H1 (cell line): ENCODE measurements around the gene LRIT2. TPM values are rescaled to one million over a fixed set of nuclear protein-coding genes. Genes with fewer than 3 reads are reported as not detected.

ENCODE experiments used
- CTCF ChIA-PET: fragments of 300-600 bp; sonication (Branson Sonifier 250); formaldehyde crosslinking; loops from one replicate; lab custom pipeline; 2021; ENCODE audit not compliant: partially characterized antibody; lab: Charles Lee
- POLR2A ChIA-PET: fragments of 300-600 bp; sonication (Branson Sonifier 250); formaldehyde crosslinking; loops from one replicate; lab custom pipeline; 2021; ENCODE audit warnings: inconsistent platforms; ENCODE audit not compliant: partially characterized antibody; lab: Charles Lee
- DNase-seq, 2 experiments: peaks; one replicate each; pipeline versions ENCODE4 v3.0.0 to v3.0.0-alpha.2; 2010 to 2022; ENCODE audit warnings: low spot score in 2 of 2, low read depth in 1 of 2, mixed read lengths in 1 of 2
- FAIRE-seq: peaks from 2 replicates; lab custom pipeline; 2011; peaks lifted over from hg19 to GRCh38; lab: Jason Lieb, UNC
- H2AFZ ChIP-seq: 2 replicates; pipeline ENCODE4 v1.8.1; 2012; ENCODE audit warnings: low read length, inconsistent platforms
- H2AK5ac ChIP-seq: 2 replicates; pipeline ENCODE4 v1.6.1; 2013; ENCODE audit warnings: low read depth, low read length
- H2BK120ac ChIP-seq: replicated peaks from 2 replicates; pipeline ENCODE3; 2013; ENCODE audit warnings: low read depth, low read length, inconsistent platforms
- H2BK12ac ChIP-seq: 2 replicates; pipeline ENCODE4 v1.6.1; 2013; ENCODE audit warnings: low read depth, low read length
- H2BK15ac ChIP-seq: 2 replicates; pipeline ENCODE4 v1.6.1; 2013; ENCODE audit warnings: low read length
- H2BK20ac ChIP-seq: 2 replicates; pipeline ENCODE4 v1.6.1; 2013; ENCODE audit warnings: low read length
- H2BK5ac ChIP-seq: 2 replicates; pipeline ENCODE4 v1.6.1; 2013; ENCODE audit warnings: low read depth, low read length
- H3K14ac ChIP-seq: 2 replicates; pipeline ENCODE4 v1.6.1; 2013; ENCODE audit warnings: inconsistent platforms; ENCODE audit not compliant: insufficient read length
- H3K18ac ChIP-seq: 2 replicates; pipeline ENCODE4 v1.6.1; 2013; ENCODE audit warnings: low read length; ENCODE audit errors: extremely low read depth
- H3K23ac ChIP-seq: 2 replicates; pipeline ENCODE4 v1.6.1; 2013; ENCODE audit warnings: inconsistent platforms; ENCODE audit not compliant: insufficient read length
- H3K23me2 ChIP-seq: 2 replicates; pipeline ENCODE4 v1.6.1; 2013; ENCODE audit warnings: low read depth, low read length
- H3K27ac ChIP-seq: 2 replicates; pipeline ENCODE4 v1.6.1; 2011; ENCODE audit warnings: low read depth, low read length, inconsistent platforms
- H3K27me3 ChIP-seq, 4 experiments: replicated peaks in 1 of 4; 1 replicate in 1 of 4; 2 replicates in 3 of 4; pipeline versions ENCODE4 v1.6.1 to v1.8.1; 2011 to 2013; ENCODE audit warnings: low read length in 3 of 4, mild to moderate bottlenecking in 3 of 4, inconsistent platforms in 2 of 4, mixed read lengths in 2 of 4, moderate library complexity in 1 of 4; ENCODE audit not compliant: control insufficient read depth in 3 of 4, insufficient read depth in 3 of 4; ENCODE audit errors: extremely low read depth in 1 of 4
- H3K36me3 ChIP-seq, 4 experiments: 2 replicates each; pipeline versions ENCODE4 v1.6.1 to v1.8.1; 2011 to 2013; ENCODE audit warnings: mild to moderate bottlenecking in 4 of 4, low read length in 3 of 4, moderate library complexity in 2 of 4, control low read depth in 1 of 4, inconsistent platforms in 1 of 4; ENCODE audit not compliant: insufficient read depth in 4 of 4, control insufficient read depth in 2 of 4
- H3K4ac ChIP-seq: replicated peaks from 2 replicates; pipeline ENCODE3; 2013; ENCODE audit warnings: low read length, low read depth, mixed read lengths, inconsistent platforms; ENCODE audit not compliant: insufficient read length
- H3K4me1 ChIP-seq, 4 experiments: replicated peaks in 1 of 4; 1 replicate in 1 of 4; 2 replicates in 3 of 4; pipeline versions ENCODE4 v1.6.1 to v1.8.1; 2011 to 2013; ENCODE audit warnings: low read length in 3 of 4, inconsistent platforms in 2 of 4, mixed read lengths in 1 of 4; ENCODE audit not compliant: insufficient read depth in 4 of 4, control insufficient read depth in 3 of 4
- H3K4me2 ChIP-seq, 2 experiments: 2 replicates each; pipeline versions ENCODE4 v1.6.1 to v1.8.1; 2011 to 2013; ENCODE audit warnings: low read depth in 2 of 2, low read length in 2 of 2, control low read depth in 1 of 2, inconsistent platforms in 1 of 2, mild to moderate bottlenecking in 1 of 2; ENCODE audit not compliant: insufficient read depth in 1 of 2
- H3K4me3 ChIP-seq, 4 experiments: fragments of 200-600, 300-600 bp in 1 of 4; sonication (generic), shearing (Covaris generic), sonication (Bioruptor Twin) in 1 of 4; 2 replicates each; pipeline versions ENCODE4 v1.5.1 to v1.8.1; 2011 to 2016; ENCODE audit warnings: low read length in 4 of 4, low read depth in 3 of 4, control low read depth in 2 of 4, inconsistent platforms in 2 of 4, mild to moderate bottlenecking in 2 of 4, mixed read lengths in 1 of 4, moderate library complexity in 1 of 4; ENCODE audit not compliant: insufficient read depth in 2 of 4; ENCODE audit errors: extremely low read depth in 1 of 4
- H3K56ac ChIP-seq: replicated peaks from 2 replicates; pipeline ENCODE3; 2013; ENCODE audit warnings: low read depth, mild to moderate bottlenecking, mixed read lengths, low read length, inconsistent platforms; ENCODE audit not compliant: insufficient read length
- H3K79me1 ChIP-seq: 2 replicates; pipeline ENCODE4 v1.6.1; 2013; ENCODE audit warnings: low read depth, low read length, control low read depth
- H3K79me2 ChIP-seq, 2 experiments: 2 replicates each; pipeline versions ENCODE4 v1.6.1 to v1.8.1; 2012 to 2013; ENCODE audit warnings: low read length in 2 of 2, mild to moderate bottlenecking in 2 of 2, inconsistent platforms in 1 of 2; ENCODE audit not compliant: insufficient read depth in 2 of 2, control insufficient read depth in 1 of 2
- H3K9ac ChIP-seq, 4 experiments: replicated peaks in 1 of 4; 1 replicate in 1 of 4; 2 replicates in 3 of 4; pipeline versions ENCODE4 v1.6.1 to v1.8.1; 2011 to 2013; ENCODE audit warnings: low read depth in 3 of 4, low read length in 3 of 4, control low read depth in 2 of 4, mild to moderate bottlenecking in 2 of 4, moderate library complexity in 2 of 4, inconsistent platforms in 1 of 4; ENCODE audit errors: extremely low read depth in 1 of 4
- H3K9me3 ChIP-seq, 2 experiments: 2 replicates each; pipeline versions ENCODE4 v1.6.1 to v1.8.1; 2012 to 2013; ENCODE audit warnings: mild to moderate bottlenecking in 2 of 2, moderate library complexity in 2 of 2, control low read depth in 1 of 2, inconsistent platforms in 1 of 2, low read depth in 1 of 2, low read length in 1 of 2, mixed read lengths in 1 of 2; ENCODE audit not compliant: insufficient read depth in 2 of 2
- H4K20me1 ChIP-seq, 2 experiments: replicated peaks in 1 of 2; 2 replicates each; pipeline versions ENCODE3 to v1.8.1; 2011 to 2013; ENCODE audit warnings: inconsistent platforms in 2 of 2, low read length in 2 of 2, mild to moderate bottlenecking in 1 of 2; ENCODE audit not compliant: insufficient read depth in 2 of 2, control insufficient read depth in 1 of 2
- H4K5ac ChIP-seq: 2 replicates; pipeline ENCODE4 v1.6.1; 2013; ENCODE audit warnings: low read length, low read depth, mixed read lengths, inconsistent platforms; ENCODE audit not compliant: insufficient read length
- H4K8ac ChIP-seq: 2 replicates; pipeline ENCODE4 v1.8.0; 2013; ENCODE audit warnings: mild to moderate bottlenecking, moderate library complexity, low read length, inconsistent platforms; ENCODE audit not compliant: insufficient read depth; ENCODE audit errors: extremely low read depth
- H4K91ac ChIP-seq: replicated peaks from 2 replicates; pipeline ENCODE3; 2013; ENCODE audit warnings: low read length, mixed read lengths, inconsistent platforms; ENCODE audit not compliant: insufficient read length
- BCL11A ChIP-seq, 2 experiments: IDR thresholded peaks; one replicate each; pipeline ENCODE4 v1.6.1; 2011; ENCODE audit warnings: low read depth in 2 of 2, low read length in 2 of 2, mild to moderate bottlenecking in 2 of 2
- BRCA1 ChIP-seq: IDR thresholded peaks from 2 replicates; pipeline ENCODE4 v1.6.1; 2012; ENCODE audit warnings: low read depth, low read length, improper control_type of control experiment
- CBX8 ChIP-seq: fragments of 300-800, 300-1000 bp; sonication (generic); IDR thresholded peaks from 2 replicates; pipeline ENCODE4 v1.7.1; 2016; ENCODE audit warnings: low read depth, low read length, borderline replicate concordance
- CREB1 ChIP-seq: IDR thresholded peaks from 2 replicates; pipeline ENCODE4 v1.6.1; 2012; ENCODE audit warnings: inconsistent platforms
- EZH2 ChIP-seq: fragments of 200-600 bp; sonication (generic); IDR thresholded peaks from 2 replicates; pipeline ENCODE4 v1.7.1; 2012; ENCODE audit warnings: low read depth, mild to moderate bottlenecking, moderate library complexity, low read length, inconsistent platforms; ENCODE audit not compliant: severe bottlenecking
- GABPA ChIP-seq: IDR thresholded peaks from 2 replicates; pipeline ENCODE4 v1.6.1; 2011; ENCODE audit warnings: mild to moderate bottlenecking, low read length, moderate library complexity, borderline replicate concordance; ENCODE audit not compliant: insufficient read depth
- KDM1A ChIP-seq: fragments of 200-600, 300-600 bp; sonication (generic); IDR thresholded peaks from 2 replicates; pipeline ENCODE4 v1.7.1; 2016; ENCODE audit warnings: mild to moderate bottlenecking, low read length, borderline replicate concordance
- MAFK ChIP-seq: IDR thresholded peaks from 2 replicates; pipeline ENCODE4 v1.6.1; 2012; ENCODE audit warnings: low read depth, mild to moderate bottlenecking, improper control_type of control experiment, low read length
- PHF8 ChIP-seq: fragments of 200-600 bp; sonication (generic); conservative IDR thresholded peaks from 2 replicates; pipeline ENCODE4 v1.7.1; 2012; ENCODE audit warnings: low read depth, mild to moderate bottlenecking, inconsistent platforms, low read length, moderate library complexity
- SAP30 ChIP-seq: fragments of 300-600 bp; sonication (generic); IDR thresholded peaks from 2 replicates; pipeline ENCODE4 v1.7.1; 2012; ENCODE audit warnings: low read length, moderate library complexity, mild to moderate bottlenecking, inconsistent platforms; ENCODE audit not compliant: insufficient read depth, insufficient replicate concordance
- SP1 ChIP-seq: IDR thresholded peaks from 2 replicates; pipeline ENCODE4 v1.6.1; 2011; ENCODE audit warnings: low read depth, low read length
- WGBS, 2 experiments: shearing (Covaris generic) in 1 of 2; methylation state at CpG; one replicate each; pipeline versions ENCODE4 v1.1.6 to v1.1.7; 2013 to 2015; ENCODE audit warnings: low lambda C conversion rate in 2 of 2, mixed read lengths in 2 of 2, inconsistent platforms in 1 of 2, low coverage in 1 of 2, missing lambda C conversion rate in 1 of 2; ENCODE audit not compliant: insufficient replicate concordance in 2 of 2, insufficient coverage in 1 of 2, insufficient read length in 1 of 2; ENCODE audit errors: extremely low coverage in 1 of 2, missing lambda C conversion rate in 1 of 2; 5-methylcytosine and 5-hydroxymethylcytosine counted together
- polyA plus RNA-seq, 7 experiments: library from polyadenylated mRNA; depleted of rRNA in 3 of 7; stranded (reverse) in 5 of 7; unstranded in 2 of 7; fragments of >200 nt in 5 of 7; fragments of 200-250 nt in 2 of 7; gene quantifications; 1 replicate in 5 of 7; 2 replicates in 1 of 7; 4 replicates in 1 of 7; pipeline versions ENCODE4 v1.2.1 to v1.2.3, GENCODE V29; 2011 to 2013; ENCODE audit warnings: missing spikeins in 2 of 7, mixed read lengths in 2 of 7
- total RNA-seq: library from RNA; stranded (reverse); fragmentation: NEBNext Ultra II Directional; extraction: Animal tissue kit (Norgen Biotek cat#: 25700); gene quantifications from 2 replicates; pipeline ENCODE4 v1.2.1, GENCODE V29; 2021
- TF ChIP-seq, protein P1 (sequence below): IDR thresholded peaks from 2 replicates; pipeline ENCODE4 v1.6.1; 2011; ENCODE audit warnings: low read depth, mild to moderate bottlenecking, low read length; ENCODE audit not compliant: insufficient read depth

Gene LRIT2
- total and polyA plus RNA-seq, 2 of the 8 experiments (the other 6 are each of a cell fraction or from before 2014, with no cell fraction given), result not detected

DNA sequence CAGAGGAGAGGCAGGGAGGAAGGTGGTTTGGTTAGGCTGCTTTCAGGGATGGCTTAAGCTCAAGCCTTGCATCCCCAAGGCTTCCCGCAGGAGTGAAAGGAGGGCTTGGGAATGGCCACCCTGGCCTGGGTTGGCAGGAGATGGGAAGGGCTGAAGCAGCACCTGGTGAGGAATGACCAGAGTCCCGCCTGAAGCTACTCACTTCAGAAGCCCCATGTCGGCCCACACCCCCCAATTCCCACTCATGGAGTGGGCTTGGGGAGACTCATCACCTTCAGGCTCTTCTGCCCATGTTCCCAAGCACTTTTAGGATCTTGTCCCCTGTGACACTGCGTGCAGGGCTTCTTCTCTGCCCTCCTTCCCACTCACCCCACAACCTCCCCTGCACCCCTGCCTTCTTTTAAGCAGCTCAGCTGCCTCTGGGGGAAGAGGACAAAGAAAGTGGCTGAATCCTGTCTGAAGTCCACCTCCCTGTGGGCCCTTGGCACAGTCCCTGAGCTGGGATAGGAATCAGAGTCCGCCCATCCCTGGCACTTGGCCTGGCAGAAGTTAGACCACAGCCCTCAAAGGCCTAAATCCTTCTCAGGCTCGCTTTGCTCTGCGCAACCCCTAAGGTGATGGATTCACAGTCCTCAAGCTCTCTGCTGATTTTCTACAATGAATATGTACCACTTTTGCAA is 36.0 kb upstream of the LRIT2 start:
- Histone ChIP-seq H3K36me3 (no peaks in the 10 kb centered on the region), H3K27me3 (peaks cover 0 to 6% (median 5%) of the 10 kb centered on the region in 4 experiments; a peak in 6 of 7 replicates), H3K4ac (no peak overlapping the region), H3K79me1 (no peaks in the 10 kb centered on the region), H2BK12ac (no peak overlapping the region), H2BK120ac (no peak overlapping the region), H3K56ac (no peak overlapping the region), H3K4me3 (no peak overlapping the region), H3K27ac (no peak overlapping the region), H2AK5ac (no peak overlapping the region), H4K91ac (no peak overlapping the region), H2AFZ (no peak overlapping the region), H4K20me1 (no peaks in the 10 kb centered on the region), H3K23ac (no peak overlapping the region), H4K8ac (no peak overlapping the region), H3K14ac (no peak overlapping the region), H2BK15ac (no peak overlapping the region), H3K18ac (no peak overlapping the region), H3K79me2 (no peaks in the 10 kb centered on the region), H3K4me1 (no peaks in the 10 kb centered on the region), H4K5ac (no peak overlapping the region), H3K23me2 (no peaks in the 10 kb centered on the region), H3K9ac (no peak overlapping the region), H2BK5ac (no peak overlapping the region), H3K9me3 (peaks cover 0 to 4% of the 10 kb centered on the region in 2 experiments; a peak in 1 of 4 replicates), H3K4me2 (no peak overlapping the region), H2BK20ac (no peak overlapping the region)
- 85% methylated on average over 7 of the region's 7 CpGs; no CpG with 5 or more reads in 1 of the 2 experiments for WGBS, 2 experiments
- DNase-seq (peak in 1 of 2 experiments; percentile 34), FAIRE-seq (no peak)
- ChIA-PET CTCF (interaction anchor here (0.6 to 15.5 kb wide), 7 partner anchors 19 to 281 kb away, joined by 3 to 558 read pairs (median 5); no protein-coding TSS in a partner anchor), POLR2A (no interaction called here)
- TF ChIP-seq CBX8, result no peak
- TF ChIP-seq EZH2, result no peak
- TF ChIP-seq BRCA1, result no peak
- TF ChIP-seq MAFK, result no peak
- no peak for TF ChIP-seq BCL11A (IDR thresholded peaks at IDR 0.05; ENCODE audit: low read depth in 2 of 2, low read length in 2 of 2)
- TF ChIP-seq SP1, result no peak
- TF ChIP-seq GABPA, result no peak
- no peak for TF ChIP-seq KDM1A
- no peak for TF ChIP-seq PHF8
- TF ChIP-seq, protein P1, sequence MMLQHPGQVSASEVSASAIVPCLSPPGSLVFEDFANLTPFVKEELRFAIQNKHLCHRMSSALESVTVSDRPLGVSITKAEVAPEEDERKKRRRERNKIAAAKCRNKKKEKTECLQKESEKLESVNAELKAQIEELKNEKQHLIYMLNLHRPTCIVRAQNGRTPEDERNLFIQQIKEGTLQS, result no peak
- TF ChIP-seq SAP30, result no peak
- TF ChIP-seq CREB1, result no peak
